Endometrial microvascular endothelial cells (primary cell): ENCODE data around the gene PITX2. TPM values are rescaled to one million over a fixed set of nuclear protein-coding genes. Genes with fewer than 3 reads are reported as not detected.

Source experiments
- in situ Hi-C: cut with HindIII; loops from 2 replicates; pipeline ENCODE4 v1.10.0; 2017; ENCODE audit warnings: low sequenced_read_pairs, low pct_unique_long_range_greater_than_20kb; ENCODE audit errors: inconsistent ontology term
- total RNA-seq: library from RNA; depleted of rRNA; stranded (reverse); fragments of >200 nt; gene quantifications from one replicate; pipeline ENCODE4 v1.2.3, GENCODE V29; 2015; ENCODE audit errors: inconsistent ontology term

PITX2 gene
- total RNA-seq, result not detected

- in situ Hi-C loops, result no loop called here
Measured at GRCh38 chr4:110622841-110623717, at the start of gene PITX2. Gene PITX2, minus strand, starts transcription at chr4:110623077. Its CDS starts 617 bp downstream, at chr4:110622460.

- in situ Hi-C loops, result no loop called here
Measured at GRCh38 chr4:110671679-110672078, 48.8 kb upstream of the PITX2 start.

DNA sequence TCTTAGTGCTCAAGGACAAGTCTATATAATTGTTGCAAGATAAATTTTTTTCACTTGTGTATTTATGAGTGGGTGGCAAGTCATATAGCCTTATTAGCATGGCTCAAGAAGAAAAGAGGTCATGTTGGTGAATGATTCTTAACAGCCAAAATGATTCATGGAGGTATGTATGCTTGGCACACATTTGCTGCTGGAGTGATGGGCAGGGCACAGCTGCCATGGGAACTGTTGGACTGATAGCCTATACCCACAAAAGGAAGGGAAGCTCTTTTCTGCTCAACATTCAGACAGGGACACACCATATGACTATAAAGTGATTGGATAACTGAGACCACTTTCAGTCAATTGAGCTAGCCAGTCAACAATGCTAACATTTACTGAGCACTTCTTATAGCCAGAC, 46.8 kb upstream of the PITX2 start:
- in situ Hi-C loops, result no loop called here

DNA sequence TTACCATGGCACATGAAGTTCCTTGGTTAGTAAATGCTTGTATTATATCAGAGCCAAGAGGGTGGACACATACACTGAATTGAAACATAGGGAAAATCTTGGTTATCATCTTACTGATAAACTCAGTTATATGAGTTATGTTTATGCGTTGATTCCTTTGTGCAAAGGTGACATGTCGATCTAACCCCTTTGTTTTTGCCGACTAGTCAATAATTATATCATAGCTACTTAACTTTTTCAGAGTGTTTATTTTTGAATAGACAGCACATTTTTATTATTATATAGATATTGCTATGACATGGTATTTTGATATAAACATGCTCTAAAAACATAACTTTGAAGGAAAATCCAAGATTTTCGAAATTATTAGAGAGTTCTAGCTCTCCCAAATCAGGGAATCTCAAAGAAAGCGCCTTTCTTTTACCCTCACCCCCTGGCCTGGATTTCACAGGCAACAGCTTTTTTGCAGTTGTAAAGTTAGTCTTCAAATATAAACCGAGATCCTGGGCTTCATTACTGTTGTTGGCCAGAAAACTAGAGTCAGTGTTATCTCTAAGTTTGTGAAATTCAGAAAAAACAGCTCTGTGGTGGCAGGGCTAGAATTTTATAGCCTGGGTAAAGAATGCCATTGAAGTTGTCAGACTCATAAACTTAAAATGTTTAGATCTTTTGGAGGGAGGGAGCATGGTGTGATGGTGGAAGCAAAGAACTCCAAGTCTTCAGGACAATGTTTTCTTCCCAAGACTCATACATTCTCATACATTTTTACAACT, 45.8 kb upstream of the PITX2 start:
- in situ Hi-C loops, result no loop called here

DNA sequence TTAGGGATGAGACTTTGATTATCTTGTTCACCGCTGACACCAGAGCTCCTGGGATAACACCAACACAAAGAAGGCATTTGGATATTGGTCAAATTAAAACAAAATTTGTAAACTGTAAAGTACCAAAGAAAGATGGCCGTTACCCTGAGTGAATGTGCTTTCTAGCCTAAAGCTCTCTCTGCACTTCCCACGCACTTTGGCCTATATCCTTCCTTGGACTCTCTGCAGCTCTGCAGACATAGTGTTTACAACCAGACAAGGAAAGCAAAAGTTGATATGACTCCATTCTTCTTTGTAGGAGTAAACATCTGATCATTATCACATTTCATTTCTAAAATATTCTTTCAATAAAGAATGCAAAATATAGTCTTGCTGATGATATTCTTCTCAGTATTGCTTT, 44.8 kb upstream of the PITX2 start:
- in situ Hi-C loops, result no loop called here

DNA sequence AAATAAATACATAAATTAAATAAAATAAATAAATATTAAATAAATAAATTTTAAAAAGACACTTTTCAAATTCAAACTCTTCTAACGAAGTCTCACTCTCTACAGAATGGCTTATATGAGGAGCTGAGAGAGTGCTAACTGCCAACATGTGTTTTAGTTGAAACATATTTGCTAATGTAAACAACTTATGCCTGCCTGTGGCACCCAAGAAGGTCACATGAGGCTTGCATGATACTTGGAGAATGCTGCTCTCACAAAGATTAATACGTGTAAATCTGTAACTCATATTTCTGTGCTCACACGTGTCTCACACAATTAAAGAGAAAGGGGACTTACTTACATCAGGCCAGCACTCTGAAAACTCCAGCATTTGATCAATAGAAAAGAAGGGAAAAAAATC, 43.2 kb upstream of the PITX2 start:
- in situ Hi-C loops, result no loop called here

DNA sequence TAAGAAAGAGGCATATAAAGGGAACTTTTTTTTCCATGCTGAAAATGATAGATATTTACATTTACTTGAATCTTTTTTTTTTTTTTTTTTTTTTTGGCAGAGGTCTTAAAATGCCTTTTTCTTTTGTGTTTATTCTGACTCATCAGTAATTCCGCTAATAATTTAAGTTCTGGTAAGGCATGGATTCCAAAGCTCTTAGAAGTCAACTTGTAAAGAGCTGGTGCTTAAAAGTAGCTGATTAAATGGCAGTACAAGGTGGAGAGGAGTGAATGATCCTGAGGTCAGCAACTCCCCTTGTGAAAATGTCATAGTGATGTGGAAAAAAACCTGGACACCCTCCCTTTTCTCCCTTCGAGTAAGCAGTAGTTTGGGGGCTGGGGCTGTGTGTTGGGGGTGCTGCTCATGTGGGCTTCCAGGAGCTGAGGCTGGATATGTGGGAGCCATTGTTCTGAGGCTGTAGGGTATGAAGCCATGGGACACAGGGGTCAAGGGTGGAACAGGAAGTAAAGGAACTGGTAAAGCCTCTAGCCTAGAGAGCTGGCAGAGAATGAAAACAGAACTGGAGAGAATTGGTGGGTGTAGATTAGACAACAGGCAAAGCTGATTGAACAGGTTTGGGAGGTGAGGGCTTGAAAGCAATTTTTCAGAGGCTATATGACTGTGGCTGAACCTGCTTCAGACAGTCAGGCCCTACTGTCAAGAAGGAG, 41.0 kb upstream of the PITX2 start:
- in situ Hi-C loops, result no loop called here

DNA sequence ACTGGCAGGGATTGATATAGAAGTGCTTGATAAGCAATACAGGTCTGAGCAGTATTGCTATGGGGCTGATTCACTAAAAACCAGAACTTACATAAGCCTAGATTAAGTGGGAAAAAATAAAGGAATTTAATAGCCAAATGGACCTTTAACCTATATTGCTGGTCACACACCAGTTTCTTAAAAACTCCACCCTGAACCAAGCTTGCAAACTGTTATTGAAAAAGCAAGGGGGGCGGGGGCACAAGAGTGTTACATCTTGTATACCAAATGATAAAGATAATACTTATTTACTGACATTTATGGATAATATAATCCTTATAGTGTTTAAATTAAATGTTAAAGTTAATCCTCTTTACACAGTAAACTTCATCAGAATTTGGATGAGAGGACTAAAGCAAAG, 40.3 kb upstream of the PITX2 start:
- in situ Hi-C loops, result no loop called here

DNA sequence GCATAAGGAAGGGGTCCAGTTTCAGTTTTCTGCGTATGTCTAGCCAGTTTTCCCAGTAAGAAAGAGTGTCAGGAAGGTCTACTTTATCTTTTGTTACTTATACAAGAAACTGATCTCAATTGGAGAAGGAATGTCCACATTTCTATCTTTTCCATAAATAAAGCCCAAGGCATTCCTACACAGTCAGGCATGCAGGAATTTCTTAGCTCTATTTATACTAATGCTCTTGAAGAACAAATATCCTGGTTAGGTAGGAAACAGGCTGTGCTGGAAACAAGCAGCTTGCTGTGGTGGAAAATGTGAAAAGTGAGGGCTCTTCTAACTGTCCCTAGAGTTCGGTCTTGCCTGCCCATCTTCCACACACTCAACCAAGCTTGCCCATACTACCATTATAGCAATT, 37.9 kb upstream of the PITX2 start:
- in situ Hi-C loops, result no loop called here

DNA sequence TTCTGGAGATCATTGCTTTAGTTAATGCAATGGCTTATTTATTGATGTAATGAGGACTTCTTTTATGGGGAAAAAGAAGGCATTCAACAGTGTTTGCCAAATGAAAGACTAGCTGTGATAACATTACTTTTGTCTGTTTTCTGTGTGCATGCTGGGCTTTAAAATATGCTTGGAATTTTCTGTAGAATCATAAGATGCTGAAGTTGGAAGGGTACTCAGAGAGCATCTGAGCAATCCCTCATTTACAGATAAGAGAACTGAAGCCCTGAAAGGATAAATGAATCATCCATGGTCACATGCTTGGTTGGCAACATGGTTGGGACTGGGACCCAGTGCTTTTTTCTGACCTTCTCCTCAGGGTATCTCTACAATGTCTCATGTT, 31.4 kb upstream of the PITX2 start:
- in situ Hi-C loops, result no loop called here

DNA sequence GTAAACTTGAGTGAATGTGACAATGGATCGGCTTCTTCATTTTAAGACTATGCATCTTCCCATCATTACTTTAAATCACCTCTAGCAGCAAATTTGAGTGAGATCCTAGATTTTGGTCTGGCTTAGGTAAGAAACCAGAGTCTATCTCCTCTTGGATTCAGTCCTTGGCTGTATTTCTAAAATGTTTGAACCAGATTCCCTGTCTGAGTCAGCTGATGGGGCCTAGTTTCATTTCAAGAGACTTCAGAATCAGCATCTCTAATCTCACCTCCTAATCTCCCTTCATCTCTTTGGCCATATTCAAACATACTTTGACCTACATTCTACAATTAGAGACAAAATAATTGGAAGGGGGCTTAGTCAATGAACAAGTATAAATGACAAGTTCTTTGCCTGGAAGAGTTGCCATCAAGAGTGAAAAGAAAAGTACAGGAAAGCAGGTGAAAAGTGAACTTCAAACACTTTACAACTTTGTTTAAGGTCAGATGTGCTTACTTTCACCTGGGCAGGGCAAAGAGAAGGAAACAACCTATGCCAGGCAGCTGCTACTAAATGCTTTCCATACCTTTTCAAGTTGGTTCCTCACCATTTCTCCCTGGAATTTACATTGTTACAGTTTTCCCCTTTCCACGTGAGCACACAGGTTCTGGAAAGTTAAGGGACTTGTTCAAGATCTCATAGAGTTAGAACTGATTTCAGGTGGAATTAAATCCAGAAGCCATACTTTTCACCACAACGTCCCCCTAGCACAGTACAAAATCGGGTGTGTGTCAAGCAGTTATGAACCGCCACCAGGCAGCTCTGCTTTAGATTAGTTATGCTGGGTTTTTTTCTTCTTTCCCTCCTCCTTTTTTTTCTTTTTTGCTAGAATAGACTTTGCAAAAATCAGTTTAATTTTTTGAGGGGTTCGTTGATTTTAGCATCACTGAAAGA, 30.7 kb upstream of the PITX2 start:
- in situ Hi-C loops, result no loop called here

- in situ Hi-C loops, result no loop called here
Measured at GRCh38 chr4:110644008-110644407, 21.1 kb upstream of the PITX2 start.

DNA sequence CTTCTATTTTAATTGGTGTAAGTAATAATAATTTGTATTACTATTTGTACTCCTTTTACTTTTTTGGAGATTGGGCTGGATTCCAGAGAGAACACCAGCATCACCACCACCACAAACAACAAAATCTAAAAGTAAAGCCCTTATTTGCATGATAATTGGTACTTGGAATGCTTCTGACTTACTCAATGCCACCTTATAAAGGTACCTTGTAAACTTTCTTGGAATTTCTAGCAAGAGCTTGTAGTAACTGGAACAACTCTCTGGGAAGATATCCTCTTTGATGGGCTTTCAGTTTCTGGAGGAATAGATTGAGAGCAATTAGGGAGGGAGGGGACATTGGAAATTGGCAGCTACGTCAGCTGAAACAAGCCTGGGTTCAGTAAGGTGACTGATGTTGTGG, 20.2 kb upstream of the PITX2 start:
- in situ Hi-C loops, result no loop called here

DNA sequence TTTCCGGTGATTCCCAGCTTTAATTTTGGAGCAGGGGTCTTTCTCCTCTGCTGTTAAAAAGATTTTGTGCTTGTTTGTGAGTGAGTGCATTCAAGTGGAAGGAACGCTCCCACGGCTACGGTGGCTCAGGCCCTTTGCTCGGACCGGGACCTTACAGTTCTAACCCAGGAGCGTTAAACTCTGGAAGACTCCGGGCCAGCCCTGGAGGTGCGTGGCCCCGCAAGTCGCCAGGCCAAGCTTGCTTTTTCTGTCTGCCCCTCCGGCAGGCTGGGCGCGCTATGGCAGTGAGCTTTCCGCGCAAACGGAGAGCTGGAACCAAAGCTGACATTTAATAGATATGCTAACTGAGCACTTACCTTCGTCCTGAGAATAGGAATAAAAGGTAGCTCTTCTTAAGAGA, 18.3 kb upstream of the PITX2 start:
- in situ Hi-C loops, result no loop called here

DNA sequence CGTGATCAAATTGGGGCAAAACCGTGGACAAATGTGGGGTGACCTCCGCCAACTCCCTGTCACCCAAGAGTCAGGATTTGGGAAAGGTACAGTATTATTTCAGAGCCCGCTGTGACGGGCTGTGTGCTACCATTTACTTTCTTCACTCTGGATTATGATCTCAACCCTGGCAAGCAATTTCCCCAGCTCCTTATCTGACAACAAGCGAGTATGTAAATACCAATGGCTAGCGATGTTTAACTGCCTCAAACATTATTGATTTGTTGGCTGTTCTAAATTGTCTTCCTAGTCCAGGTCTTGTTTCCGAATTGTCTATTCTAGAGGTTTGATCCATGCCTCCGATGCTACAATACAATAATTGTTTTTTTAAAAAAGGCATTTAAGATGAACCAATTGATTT, 17.7 kb upstream of the PITX2 start:
- in situ Hi-C loops, result no loop called here

GRCh38 chr4:110639207-110640090, 16.6 kb upstream of the PITX2 start:
- in situ Hi-C loops, result no loop called here

- in situ Hi-C loops, result no loop called here
Measured at GRCh38 chr4:110638089-110638746, 15.3 kb upstream of the PITX2 start.
